OCI-LY7 (cell line): ENCODE data around the gene MCM10. TPM values are rescaled to one million over a fixed set of nuclear protein-coding genes. Genes with fewer than 3 reads are reported as not detected.

Experiments
- BruUV-seq: library from RNA; stranded (reverse); fragments of 400-500 nt; replicated peaks from 2 replicates; lab custom pipeline; 2021; lab: Mats Ljungman, UMichigan
- CTCF ChIA-PET: fragments of 300-600 bp; sonication (Branson Sonifier 250); formaldehyde crosslinking; loops from one replicate; lab custom pipeline; 2022; ENCODE audit warnings: antibody characterized with exemption; ENCODE audit not compliant: unreplicated experiment; lab: Charles Lee
- POLR2A ChIA-PET: fragments of 300-600 bp; sonication (Branson Sonifier 250); formaldehyde crosslinking; loops from one replicate; lab custom pipeline; 2022; ENCODE audit warnings: antibody characterized with exemption; lab: Charles Lee
- DNase-seq: peaks from one replicate; pipeline ENCODE4 v3.0.0-alpha.2; 2015; ENCODE audit warnings: low spot score
- H2AFZ ChIP-seq: fragments of 200-600 bp; sonication (generic), shearing (Covaris generic); 2 replicates; pipeline ENCODE4 v1.6.1; 2014; ENCODE audit warnings: mild to moderate bottlenecking, antibody characterized with exemption, low read length, moderate library complexity
- H3K27ac ChIP-seq: fragments of 200-600 bp; sonication (generic); 2 replicates; pipeline ENCODE4 v1.5.1; 2014; ENCODE audit warnings: mixed run types, low read depth, mild to moderate bottlenecking, moderate library complexity, low read length, inconsistent platforms; ENCODE audit not compliant: poor library complexity, severe bottlenecking
- H3K36me3 ChIP-seq: fragments of 200-600 bp; sonication (generic); 2 replicates; pipeline ENCODE4 v1.6.1; 2014; ENCODE audit warnings: mild to moderate bottlenecking, antibody characterized with exemption, low read length, moderate library complexity, mixed read lengths; ENCODE audit not compliant: insufficient read depth
- H3K4me1 ChIP-seq: fragments of 200-600 bp; sonication (generic); 2 replicates; pipeline ENCODE4 v1.5.1; 2014; ENCODE audit warnings: mild to moderate bottlenecking, low read length; ENCODE audit not compliant: insufficient read depth, poor library complexity, severe bottlenecking
- H3K4me2 ChIP-seq: fragments of 200-600 bp; sonication (generic); 2 replicates; pipeline ENCODE4 v1.6.1; 2014; ENCODE audit warnings: mild to moderate bottlenecking, low read length
- H3K4me3 ChIP-seq: fragments of 200-600 bp; sonication (generic); 2 replicates; pipeline ENCODE4 v1.5.1; 2014; ENCODE audit warnings: mild to moderate bottlenecking, low read depth, low read length; ENCODE audit not compliant: poor library complexity, severe bottlenecking
- H3K79me2 ChIP-seq: fragments of 200-600 bp; sonication (generic); 2 replicates; pipeline ENCODE4 v1.6.1; 2016; ENCODE audit warnings: low read depth, mild to moderate bottlenecking, low read length, moderate library complexity, mixed read lengths; ENCODE audit not compliant: insufficient read depth
- H3K9me2 ChIP-seq: fragments of 200-600 bp; sonication (generic); 2 replicates; pipeline ENCODE4 v1.6.1; 2016; ENCODE audit warnings: mild to moderate bottlenecking, low read length, mixed read lengths; ENCODE audit not compliant: insufficient read depth
- H3K9me3 ChIP-seq: fragments of 200-600 bp; sonication (generic); 2 replicates; pipeline ENCODE4 v1.6.1; 2014; ENCODE audit warnings: mild to moderate bottlenecking, mixed run types, low read length, mixed read lengths
- H4K20me1 ChIP-seq: fragments of 200-600 bp; sonication (generic); 2 replicates; pipeline ENCODE4 v1.6.1; 2014; ENCODE audit warnings: mild to moderate bottlenecking, antibody characterized with exemption, low read length, moderate library complexity, mixed read lengths; ENCODE audit not compliant: insufficient read depth
- CTCF ChIP-seq: fragments of 200-600 bp; sonication (generic); conservative IDR thresholded peaks from 2 replicates; pipeline ENCODE4 v1.5.1; 2014; ENCODE audit warnings: mild to moderate bottlenecking, antibody characterized with exemption, low read length, moderate library complexity, mixed read lengths
- EZH2phosphoT487 ChIP-seq: fragments of 200-600 bp; sonication (generic); IDR thresholded peaks from 2 replicates; pipeline ENCODE4 v1.6.1; 2018; ENCODE audit warnings: low read depth, borderline replicate concordance, mild to moderate bottlenecking, mixed run types, antibody characterized with exemption, low read length, moderate library complexity, mixed read lengths
- intact Hi-C: fragments of 100-400 bp; cut with micrococcal nuclease; formaldehyde crosslinking; loops from one replicate; pipeline ENCODE4 v1.10.0; 2022; ENCODE audit not compliant: unreplicated experiment
- total RNA-seq, 2 experiments: library from RNA; depleted of rRNA in 1 of 2; stranded (reverse); fragments of >200 nt in 1 of 2; shearing (Covaris generic) in 1 of 2; gene quantifications; 2 replicates each; pipeline ENCODE4 v1.2.3, GENCODE V29; 2014 to 2022

The MCM10 gene
- total RNA-seq, 2 experiments from 2014 or later = 56.9 to 96.4 TPM

- no TSS peak for BruUV-seq
- H3K4me1 ChIP-seq = no peaks in the 10 kb centered on the region
- no peak for TF ChIP-seq CTCF
- TF ChIP-seq EZH2phosphoT487 = no peak
- H2AFZ ChIP-seq = no peak overlapping the region
- H3K4me3 ChIP-seq = no peak overlapping the region
- H4K20me1 ChIP-seq = no peaks in the 10 kb centered on the region
- no peaks in the 10 kb centered on the region for H3K9me3 ChIP-seq
- no peaks in the 10 kb centered on the region for H3K9me2 ChIP-seq
- peaks cover 69% of the 10 kb centered on the region for H3K36me3 ChIP-seq
- H3K4me2 ChIP-seq = no peak overlapping the region
- H3K79me2 ChIP-seq = no peaks in the 10 kb centered on the region
- POLR2A ChIA-PET = interaction anchor here (0.6 to 0.7 kb wide), 2 partner anchors 52 to 89 kb away, joined by 3 to 5 read pairs; no protein-coding TSS in a partner anchor
- H3K27ac ChIP-seq = no peak overlapping the region
- CTCF ChIA-PET = no interaction called here
- no peak for DNase-seq
- intact Hi-C loops = no loop called here
These were observed 51.8 kb downstream of the MCM10 start for GRCh38 chr10:13213163-13213562.

- CTCF ChIA-PET = no interaction called here
These were observed 57.5 kb downstream of the MCM10 start for GRCh38 chr10:13218878-13219277.

More at GRCh38 chr10:13218878-13219277, 57.5 kb downstream of the MCM10 start:
- H2AFZ ChIP-seq = no peak overlapping the region
- peaks cover 11% of the 10 kb centered on the region for H3K4me1 ChIP-seq
- no TSS peak for BruUV-seq
- H4K20me1 ChIP-seq = no peaks in the 10 kb centered on the region
- H3K36me3 ChIP-seq = peaks cover 14% of the 10 kb centered on the region
- H3K79me2 ChIP-seq = no peaks in the 10 kb centered on the region
- intact Hi-C loops = no loop called here
- TF ChIP-seq EZH2phosphoT487 (no peak), CTCF (no peak)
- H3K9me3 ChIP-seq = no peaks in the 10 kb centered on the region
- no peak overlapping the region for H3K4me3 ChIP-seq
- H3K9me2 ChIP-seq = no peaks in the 10 kb centered on the region
- no peak overlapping the region for H3K4me2 ChIP-seq
- POLR2A ChIA-PET = no interaction called here
- no peak for DNase-seq
- H3K27ac ChIP-seq = no peak overlapping the region
